ENCODE measurements around the gene DPP7.
"Not testable (repeated sequence)": the region's sequence is repeated elsewhere in the genome, so short reads cannot be mapped to it uniquely, and the experiment has no call there.

GRCh38 chr9:137135154-137135553, 20.6 kb upstream of the DPP7 start:
- not testable (repeated sequence) for TF ChIP-seq ZNF274 (IDR thresholded peaks at IDR 0.05; ENCODE audit: low read depth, low read length); SUZ12 (IDR thresholded peaks at IDR 0.05; ENCODE audit: extremely low read depth, insufficient read depth, insufficient read length)
